HG03108 (cell line): ENCODE measurements around the gene ACOXL.
"Not testable (repeated sequence)": the region's sequence is repeated elsewhere in the genome, so short reads cannot be mapped to it uniquely, and the experiment has no call there.

Experiments
- ATAC-seq: cut with Tn5 transposase; IDR thresholded peaks from one replicate; pipeline ENCODE4 v1.9.1; 2021; ENCODE audit warnings: moderate library complexity; ENCODE audit not compliant: unreplicated experiment

The ACOXL gene

DNA sequence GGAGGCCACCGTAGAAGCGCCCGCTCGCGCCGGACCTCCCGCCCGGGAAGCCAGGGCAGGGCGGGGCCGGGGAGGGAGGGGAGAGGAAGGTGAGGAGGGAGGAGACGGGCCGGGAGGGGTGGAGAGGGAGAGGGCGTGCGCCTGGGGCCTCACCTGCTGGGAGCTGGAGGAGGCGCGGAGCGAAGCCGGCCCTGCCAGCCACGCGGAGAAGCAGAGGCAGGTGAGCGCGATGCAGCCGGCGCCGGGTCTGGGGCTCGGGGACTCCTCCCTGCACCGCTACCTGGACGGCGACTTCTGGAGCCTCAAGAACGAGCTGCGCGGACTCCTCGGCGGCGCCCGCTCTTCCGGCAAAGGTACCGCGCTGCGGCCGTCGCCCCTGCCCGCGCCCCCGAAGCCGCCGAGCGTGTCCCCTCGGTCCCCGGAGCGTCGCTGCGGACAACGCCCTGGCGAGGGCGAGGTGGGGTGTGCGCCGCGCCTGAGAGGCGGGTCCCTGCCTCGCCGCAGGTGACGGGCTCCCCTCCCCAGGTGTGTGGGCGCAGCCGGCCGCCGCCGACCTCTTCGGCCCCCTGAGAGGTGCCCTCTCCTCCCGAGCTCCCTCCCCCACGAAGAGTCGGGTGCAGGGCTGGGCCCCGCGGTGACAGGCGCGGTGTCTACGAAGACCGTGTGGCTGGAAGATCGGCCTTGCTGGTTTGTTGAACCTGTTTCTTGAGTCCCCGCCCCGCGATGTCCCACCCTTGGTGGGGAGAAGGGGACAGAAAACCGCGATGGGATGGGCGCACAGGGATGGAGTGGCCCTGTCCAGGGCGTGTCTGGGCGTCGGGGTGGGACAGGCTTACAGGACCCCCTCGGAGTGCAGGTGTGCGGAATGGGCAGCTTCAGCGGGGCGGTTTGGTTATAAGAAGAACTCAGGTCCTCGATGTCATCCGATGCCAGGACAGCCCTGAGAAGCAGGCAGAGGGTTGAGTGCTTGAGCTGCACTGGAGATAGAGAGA, at the start of gene ACOXL:
ACOXL (plus strand) TSS at position 152 of the 992 bp plus-strand sequence. CDS start 35,817 bp downstream, outside the sequence.
- ATAC-seq: no peak

GRCh38 chr2:110682872-110683271, 49.5 kb upstream of the ACOXL start:
- ATAC-seq: no peak

DNA sequence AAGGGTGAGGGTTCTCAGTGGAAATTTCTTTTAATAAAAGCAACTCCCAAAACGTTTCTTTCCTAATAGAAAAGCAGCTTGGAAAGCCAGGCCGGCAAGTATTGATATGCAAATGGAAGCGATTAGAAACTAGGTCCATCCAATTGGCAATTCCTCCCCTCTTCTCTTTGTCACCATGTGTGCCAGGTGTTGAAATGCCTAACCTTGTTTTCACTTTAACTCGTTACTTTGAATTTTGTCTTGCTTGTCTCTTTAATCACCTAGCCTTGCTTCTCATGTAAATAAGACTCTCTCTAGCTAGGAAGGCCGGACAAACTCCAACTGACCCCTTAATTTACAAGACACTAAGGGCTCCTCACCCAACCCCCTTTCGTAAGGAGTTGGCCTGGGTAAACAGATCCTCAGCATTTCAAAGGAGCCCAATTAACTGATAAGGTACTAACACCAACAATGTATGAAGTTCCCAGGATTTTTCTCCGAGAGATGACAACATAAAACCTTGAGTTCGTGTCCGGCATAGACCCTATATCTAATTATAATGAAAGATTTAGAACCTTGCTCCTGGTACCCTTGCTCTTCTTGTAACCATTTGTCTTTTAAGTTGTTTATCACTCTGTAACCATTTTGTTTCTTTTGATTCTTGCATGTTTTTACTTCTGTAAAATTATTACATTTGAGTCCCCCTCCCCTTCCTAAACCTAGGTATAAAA, 44.4 kb upstream of the ACOXL start:
- ATAC-seq: not testable (repeated sequence)

GRCh38 chr2:110688594-110689091, 43.7 kb upstream of the ACOXL start:
- no peak for ATAC-seq

DNA sequence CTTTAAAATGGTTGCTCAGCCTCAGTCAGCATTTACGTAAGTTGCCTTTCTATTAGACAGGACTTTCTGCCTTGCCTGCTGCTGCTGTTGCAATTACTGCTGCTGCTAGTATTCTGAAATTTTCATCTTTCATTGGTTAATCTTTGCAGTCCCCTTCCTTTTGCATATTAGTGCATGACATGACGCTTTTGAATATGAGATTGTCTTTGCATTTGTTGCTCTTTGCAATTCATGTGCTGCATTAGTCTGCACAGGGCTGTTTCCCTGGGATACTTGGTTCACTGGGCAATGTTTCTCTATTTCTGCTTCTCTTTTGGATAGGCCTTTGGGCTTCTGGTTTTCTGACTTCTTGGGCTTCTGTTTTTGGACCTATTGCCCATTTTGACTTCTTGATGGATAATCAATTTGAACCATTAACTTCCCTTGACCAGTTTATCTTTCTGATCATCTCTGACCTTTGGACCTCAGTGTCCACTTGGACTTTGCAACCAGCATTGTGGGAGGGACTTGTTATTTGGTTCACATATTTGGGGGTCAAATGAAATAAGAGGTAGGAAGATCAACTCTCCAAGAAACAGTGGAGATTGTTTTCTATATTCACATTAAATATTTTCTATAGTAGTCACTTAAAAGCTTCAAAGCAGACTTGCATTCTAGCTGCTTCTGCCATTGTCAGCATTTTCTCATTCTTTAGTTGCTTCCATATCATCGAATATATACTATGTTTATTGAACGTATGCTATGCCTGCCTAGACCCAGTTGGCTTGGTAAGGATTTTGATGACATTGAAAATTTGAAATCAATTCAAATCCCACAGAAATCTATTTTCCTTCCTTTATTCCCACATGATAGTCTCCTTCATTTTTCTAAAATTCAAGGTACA, 42.0 kb upstream of the ACOXL start:
- ATAC-seq: no peak

- no peak for ATAC-seq
These were observed 40.6 kb upstream of the ACOXL start for GRCh38 chr2:110691612-110692258.

DNA sequence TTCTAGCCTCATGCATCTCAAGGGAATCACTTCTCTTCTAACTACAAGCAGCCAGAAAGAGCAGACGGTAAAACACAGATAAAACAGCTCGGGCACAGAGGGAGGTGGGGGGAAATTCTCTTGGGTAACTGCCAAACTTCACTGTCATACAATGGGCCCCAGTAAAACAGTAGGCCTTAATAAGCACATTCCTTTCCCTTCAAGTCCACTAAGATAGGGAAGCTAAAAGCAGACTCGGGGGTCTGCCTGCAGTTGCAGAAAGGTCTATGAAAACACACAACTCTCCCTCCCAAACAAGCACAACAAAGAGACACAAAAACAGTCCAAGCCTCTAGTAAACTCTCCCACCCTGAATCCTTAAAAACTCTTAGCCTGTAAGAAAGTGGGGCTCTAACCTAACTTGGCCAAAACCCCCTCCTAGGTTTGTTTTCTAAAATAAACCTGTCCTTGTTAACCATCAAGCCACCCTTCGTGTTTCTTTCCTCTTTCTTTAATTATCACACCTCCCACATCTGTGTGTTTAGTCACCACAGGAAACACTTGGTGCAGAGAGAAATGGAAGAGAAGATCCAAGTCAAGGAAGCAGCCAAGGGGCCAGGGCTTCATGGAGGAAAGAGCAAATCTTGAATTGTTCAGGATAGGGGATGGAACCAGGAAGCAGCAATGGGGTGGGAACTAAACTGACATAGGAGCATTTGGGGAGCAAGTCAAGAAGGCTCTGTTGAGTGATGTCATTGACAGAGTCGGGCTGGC, 37.1 kb upstream of the ACOXL start:
- ATAC-seq: not testable (repeated sequence)

DNA sequence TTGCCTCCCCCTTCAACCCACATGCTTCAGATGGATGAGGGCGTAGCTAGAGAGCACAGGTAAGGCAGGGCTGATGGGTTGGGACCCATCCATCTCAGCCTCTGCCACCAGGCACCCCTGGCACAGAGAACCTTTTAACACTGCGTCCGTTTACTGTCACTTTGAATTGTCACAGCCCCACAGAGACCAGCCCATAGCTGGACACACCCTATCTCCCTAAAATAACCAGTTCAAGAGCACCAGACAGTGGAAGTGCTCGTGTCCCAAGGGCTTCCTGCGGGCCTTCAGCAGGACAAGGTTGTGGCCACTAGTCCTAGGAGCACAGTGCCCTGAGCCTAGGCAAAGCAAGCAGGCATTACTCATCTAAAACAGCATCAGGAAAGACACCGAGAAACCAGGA, 34.1 kb upstream of the ACOXL start:
- not testable (repeated sequence) for ATAC-seq

DNA sequence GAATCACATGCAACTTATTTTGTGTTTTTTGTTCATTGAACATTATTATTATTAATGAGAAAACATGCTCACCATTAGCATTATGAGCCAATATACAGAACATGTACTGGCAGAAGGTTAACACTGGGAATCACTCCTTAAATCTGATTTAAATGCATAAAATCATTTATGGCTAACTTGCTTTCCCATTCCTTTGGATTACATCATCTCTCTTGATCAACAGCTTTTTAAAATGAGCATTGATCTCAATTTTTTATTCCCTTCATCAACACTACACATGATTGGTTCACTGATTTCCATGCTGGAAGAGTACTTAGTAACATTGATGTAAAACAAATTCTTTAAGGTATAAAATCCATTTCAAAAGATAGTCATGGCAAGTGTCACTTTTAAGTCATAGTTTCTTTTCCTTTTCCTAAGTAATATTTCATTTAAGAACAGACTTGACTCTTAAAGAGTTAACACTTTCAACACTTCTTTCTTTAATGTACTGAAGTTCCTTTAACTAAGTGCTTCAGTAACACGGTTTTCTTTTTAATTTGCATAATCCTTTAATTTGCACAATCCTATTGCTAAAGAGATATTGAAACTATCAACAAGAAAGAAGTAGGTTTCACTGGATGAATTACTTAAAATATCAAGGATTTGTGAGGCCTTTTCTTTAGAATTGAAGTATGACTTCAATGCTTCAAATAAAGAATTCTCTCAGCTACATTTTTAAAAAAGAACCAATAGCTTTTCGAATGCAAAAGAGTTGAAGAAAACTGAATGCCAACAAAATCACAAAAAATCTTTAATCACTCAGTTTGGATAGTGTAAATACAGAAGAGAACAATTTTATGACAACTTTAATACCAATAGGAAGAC, 29.6 kb upstream of the ACOXL start:
- no peak for ATAC-seq

GRCh38 chr2:110707386-110707965, 24.9 kb upstream of the ACOXL start:
- no peak for ATAC-seq

DNA sequence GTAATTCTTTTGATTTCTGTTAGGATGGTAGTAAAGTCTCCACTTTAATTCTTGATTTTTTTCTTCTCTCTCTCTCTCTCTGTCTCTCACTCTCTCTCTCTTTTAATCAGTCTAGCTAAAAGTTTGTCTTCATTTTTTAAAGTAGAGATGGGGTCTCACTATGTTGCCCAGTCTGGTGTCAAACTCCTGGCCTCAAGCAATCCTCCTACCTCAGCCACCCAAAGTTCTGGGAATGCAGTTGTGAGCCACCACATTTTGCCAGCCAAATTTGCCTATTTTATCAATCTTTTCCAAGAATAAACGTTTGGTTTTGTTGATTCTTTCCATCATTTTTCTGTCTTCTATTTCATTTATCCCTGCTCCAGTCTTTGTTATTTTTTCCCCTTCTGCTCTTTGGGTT, 23.9 kb upstream of the ACOXL start:
- no peak for ATAC-seq

DNA sequence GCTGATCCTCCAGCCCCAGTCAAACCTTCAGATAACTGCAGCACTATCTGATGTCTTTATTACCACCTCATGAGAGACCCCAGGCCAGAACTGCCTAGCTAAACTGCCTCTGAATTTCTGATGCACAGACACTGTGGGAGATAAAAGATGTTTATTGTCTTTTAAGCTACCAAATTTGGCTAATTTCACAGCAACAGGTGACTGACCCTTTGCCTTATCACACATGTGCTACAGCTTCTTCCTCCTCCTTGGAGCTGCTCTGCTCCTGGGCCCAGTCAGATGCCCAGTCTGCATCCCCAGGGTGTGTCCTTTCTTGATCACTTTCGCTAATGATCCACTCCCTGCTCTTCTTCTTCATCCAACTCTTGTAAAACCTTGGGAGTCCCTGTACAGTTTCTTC, 19.6 kb upstream of the ACOXL start:
- no peak for ATAC-seq

DNA sequence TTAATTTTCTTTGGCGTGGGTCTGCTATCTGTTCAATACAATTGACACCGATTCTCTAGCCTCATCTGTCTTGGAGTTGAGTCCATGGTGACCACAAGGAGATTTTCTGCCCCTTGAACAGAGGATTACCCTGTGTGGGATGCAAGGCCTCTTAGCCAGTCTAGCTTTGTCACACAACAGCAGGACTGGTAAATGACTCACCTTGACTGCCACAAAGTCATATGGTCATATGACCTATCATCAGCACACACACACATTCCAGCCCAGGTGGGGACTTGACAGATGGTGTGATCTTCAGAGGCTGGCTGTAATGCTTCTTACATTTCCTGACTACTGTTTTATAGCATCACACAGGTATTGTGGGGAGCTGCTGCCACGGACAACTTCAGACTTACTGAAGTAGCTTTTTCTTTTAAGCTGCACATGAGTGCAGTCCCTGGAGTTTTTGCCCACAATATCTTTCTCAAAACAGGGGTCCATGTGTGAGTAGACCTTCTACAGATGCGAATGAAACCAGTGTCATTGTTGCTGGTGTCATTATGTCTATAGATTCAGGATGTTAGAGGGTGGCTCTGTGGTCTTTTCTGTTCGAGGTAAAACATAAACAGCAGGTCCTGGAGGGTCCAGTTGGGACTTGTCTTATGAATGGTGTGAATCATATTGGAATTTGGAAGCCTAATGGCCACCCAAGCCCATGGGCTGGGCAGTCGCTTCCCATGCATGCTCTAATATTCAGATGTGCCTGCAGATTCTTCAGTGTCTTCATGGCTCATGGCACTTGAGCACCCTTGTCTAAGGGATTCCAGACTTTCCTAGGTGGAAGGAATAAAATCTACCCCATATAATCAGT, 18.6 kb upstream of the ACOXL start:
- no peak for ATAC-seq

DNA sequence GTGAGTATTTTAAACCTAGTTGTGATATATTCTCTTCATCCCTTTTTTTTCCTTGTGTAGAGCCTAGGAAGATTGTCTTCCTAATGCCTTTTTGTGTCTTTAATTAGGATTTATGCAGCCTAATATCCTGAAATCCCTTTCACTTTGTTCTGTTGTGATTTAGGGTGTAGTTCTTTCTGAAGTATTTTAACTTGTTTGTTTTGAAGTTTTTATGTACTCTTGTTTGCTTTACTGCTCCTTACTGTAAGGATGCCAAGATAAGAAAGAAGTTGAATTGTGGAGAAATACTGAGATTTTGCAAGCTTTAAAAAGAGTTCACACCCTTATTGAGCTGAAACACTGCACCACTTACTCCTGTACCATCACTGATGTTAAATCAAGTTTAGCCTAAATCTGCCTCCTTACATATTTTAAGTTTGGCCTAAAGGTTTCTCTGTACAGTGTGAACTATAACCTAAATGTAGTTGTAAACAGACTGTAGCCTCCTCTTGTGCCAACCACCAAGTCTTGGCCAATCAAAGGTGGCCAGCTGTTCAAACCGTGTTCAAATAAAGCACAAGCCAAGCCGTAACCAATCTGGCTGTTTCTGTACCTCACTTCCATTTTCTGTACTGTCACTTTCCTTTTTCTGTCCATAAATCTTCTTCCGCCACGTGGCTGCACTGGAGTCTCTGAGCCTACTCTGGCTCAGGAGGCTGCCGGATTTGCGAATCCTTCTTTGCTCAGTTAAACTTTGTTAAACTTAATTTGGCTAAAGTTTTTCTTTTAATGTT, 17.7 kb upstream of the ACOXL start:
- no peak for ATAC-seq

DNA sequence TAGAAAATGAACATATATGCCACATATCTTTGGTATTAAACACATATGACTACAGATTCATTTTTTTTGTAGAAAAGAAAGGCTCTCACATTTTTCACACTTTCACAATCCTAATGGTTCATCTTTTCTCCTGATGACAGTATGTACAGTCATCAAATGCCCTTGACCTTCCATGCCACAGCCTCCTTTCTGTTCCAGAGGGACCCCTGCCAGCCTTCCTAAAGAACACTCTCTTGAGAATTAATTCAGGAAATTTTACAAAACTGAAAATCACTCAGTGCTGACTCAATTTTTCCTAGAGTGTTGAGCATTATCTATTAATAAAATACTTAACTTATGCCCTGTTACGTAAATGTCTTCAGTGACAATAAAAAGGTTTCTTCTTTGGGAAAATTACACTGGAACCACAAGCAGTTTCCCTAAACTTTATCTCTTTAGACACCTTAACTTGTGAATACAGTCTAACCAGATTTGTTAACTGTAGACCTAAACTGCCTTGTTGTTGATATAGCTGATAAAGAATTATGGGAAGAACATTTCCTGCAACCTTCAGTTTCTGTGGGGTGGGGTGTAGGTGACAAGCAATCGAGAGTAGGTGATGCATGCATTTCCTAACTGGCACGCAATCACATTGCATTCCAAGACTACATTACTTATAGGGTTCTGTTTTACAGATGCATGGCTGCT, 15.3 kb upstream of the ACOXL start:
- ATAC-seq: no peak

GRCh38 chr2:110717734-110718133, 14.6 kb upstream of the ACOXL start:
- no peak for ATAC-seq
